Upper lobe of left lung (tissue), 4 donors: ENCODE data around the gene TGFB1I1.

Experiments used
- CTCF ChIP-seq, 6 experiments: fragments of 450-650 bp in 4 of 6; fragments of 200-600 bp in 2 of 6; sonication (generic) in 2 of 6; IDR thresholded peaks; one replicate each; pipeline ENCODE4 v1.5.1; 2016 to 2019; ENCODE audit warnings: antibody characterized with exemption in 6 of 6
- EP300 ChIP-seq, 4 donors: sonication (generic); formaldehyde crosslinking; IDR thresholded peaks; one replicate each; pipeline ENCODE4 v1.5.1; 2017; ENCODE audit warnings: antibody characterized with exemption in 4 of 4, control low read depth in 2 of 4
- POLR2A ChIP-seq, 4 donors: fragments of 450-650 bp; IDR thresholded peaks; one replicate each; pipeline ENCODE4 v1.5.1; 2016 to 2017; ENCODE audit warnings: antibody characterized with exemption in 4 of 4, mild to moderate bottlenecking in 2 of 4
- POLR2AphosphoS5 ChIP-seq, 2 donors: sonication (generic); formaldehyde crosslinking; IDR thresholded peaks; one replicate each; pipeline ENCODE4 v1.5.1; 2017; ENCODE audit warnings: antibody characterized with exemption in 2 of 2

GRCh38 chr16:31429796-31430195, 42.2 kb upstream of the TGFB1I1 start:
- TF ChIP-seq POLR2AphosphoS5 (IDR thresholded peaks at IDR 0.05) (no peak), CTCF (IDR thresholded peaks at IDR 0.05) (no peak), POLR2A (IDR thresholded peaks at IDR 0.05) (no peak), EP300 (IDR thresholded peaks at IDR 0.05) (no peak)
